Erythroblast (primary cell): ENCODE measurements around the gene C8B.

ENCODE experiments used
- GATA1 ChIP-seq: IDR thresholded peaks from 2 replicates; pipeline ENCODE4 v1.6.1; 2011; ENCODE audit warnings: low read depth, mild to moderate bottlenecking, control low read depth, low read length, moderate library complexity
- POLR2A ChIP-seq: IDR thresholded peaks from 2 replicates; pipeline ENCODE4 v1.6.1; 2011; ENCODE audit warnings: mild to moderate bottlenecking, low read length

DNA sequence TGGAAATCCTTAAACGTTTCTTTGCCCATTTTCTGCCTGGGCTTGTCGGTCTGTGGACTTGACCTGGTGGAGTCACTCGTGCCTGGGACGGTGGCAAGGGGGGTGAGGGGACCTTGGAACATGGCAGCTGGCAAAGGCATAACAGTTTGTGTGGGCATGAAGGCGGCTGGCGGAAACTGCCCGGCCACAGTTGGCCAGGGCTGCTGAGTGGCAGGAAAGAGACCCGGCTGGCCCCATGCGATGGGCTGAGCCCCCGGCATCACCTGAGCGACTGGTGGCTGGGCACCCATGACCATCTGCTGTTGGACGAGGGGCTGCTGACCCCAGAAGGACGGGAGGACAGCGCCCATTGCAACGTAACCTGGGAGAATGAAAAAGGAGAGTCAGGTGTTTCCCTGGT is 49.3 kb upstream of the C8B start:
- TF ChIP-seq GATA1 = no peak
- TF ChIP-seq POLR2A = no peak
